Stomach (tissue), 9 donors: Measurements from ENCODE around the gene ZNF543. TPM values are rescaled to one million over a fixed set of nuclear protein-coding genes. Genes with fewer than 3 reads are reported as not detected.
"Not testable (repeated sequence)": the region's sequence is repeated elsewhere in the genome, so short reads cannot be mapped to it uniquely, and the experiment has no call there.

ENCODE experiments used
- DNase-seq, 2 donors: peaks; one replicate each; pipeline versions ENCODE4 v3.0.0 to v3.0.0-alpha.2; 2013 to 2019
- H3K27ac ChIP-seq, 5 donors: fragments of 200-600 bp in 4 of 5; sonication (generic) in 4 of 5; one replicate each; pipeline ENCODE4 v1.5.1; 2013 to 2019; ENCODE audit warnings: mild to moderate bottlenecking in 1 of 5, moderate library complexity in 1 of 5
- H3K27me3 ChIP-seq, 3 donors: fragments of 200-600 bp; sonication (generic); one replicate each; pipeline ENCODE4 v1.5.1; 2017 to 2019; ENCODE audit warnings: mixed run types in 1 of 3
- H3K36me3 ChIP-seq, 4 donors: fragments of 200-600 bp; sonication (generic); 1 replicate in 3 of 4; 2 replicates in 1 of 4; pipeline ENCODE4 v1.5.1; 2016 to 2019
- H3K4me1 ChIP-seq, 4 donors: fragments of 200-600 bp; sonication (generic); one replicate each; pipeline ENCODE4 v1.5.1; 2016 to 2019
- H3K4me3 ChIP-seq, 4 donors: fragments of 200-600 bp; sonication (generic) in 3 of 4; one replicate each; pipeline ENCODE4 v1.5.1; 2016 to 2019; ENCODE audit warnings: mild to moderate bottlenecking in 1 of 4
- H3K9me3 ChIP-seq, 4 donors: fragments of 200-600 bp; sonication (generic); one replicate each; pipeline ENCODE4 v1.5.1; 2016 to 2019
- CTCF ChIP-seq, 7 experiments: fragments of 450-650 bp in 4 of 7; fragments of 200-600 bp in 3 of 7; sonication (generic) in 3 of 7; IDR thresholded peaks; one replicate each; pipeline ENCODE4 v1.5.1; 2016 to 2019; ENCODE audit warnings: antibody characterized with exemption in 7 of 7, control low read depth in 2 of 7, mild to moderate bottlenecking in 1 of 7
- EP300 ChIP-seq: sonication (generic); formaldehyde crosslinking; IDR thresholded peaks from one replicate; pipeline ENCODE4 v1.6.1; 2017; ENCODE audit warnings: antibody characterized with exemption
- POLR2A ChIP-seq, 4 donors: fragments of 450-650 bp; IDR thresholded peaks; one replicate each; pipeline ENCODE4 v1.6.1; 2016; ENCODE audit warnings: antibody characterized with exemption in 4 of 4, control low read depth in 2 of 4, mild to moderate bottlenecking in 1 of 4, moderate library complexity in 1 of 4
- POLR2AphosphoS5 ChIP-seq, 3 donors: sonication (generic); formaldehyde crosslinking; IDR thresholded peaks; one replicate each; pipeline ENCODE4 v1.6.1; 2016; ENCODE audit warnings: antibody characterized with exemption in 3 of 3
- WGBS, 5 donors: extraction: QIAGEN DNeasy Blood & Tissue Kit in 3 of 5; methylation state at CpG; one replicate each; pipeline versions ENCODE4 v1.1.5 to v1.1.7; 2013 to 2018; 5-methylcytosine and 5-hydroxymethylcytosine counted together
- intact Hi-C: fragments of 100-400 bp; cut with DNase I; formaldehyde crosslinking; loops from one replicate; pipeline ENCODE4 v1.15.1; 2023; ENCODE audit warnings: low total_unique reads
- polyA plus RNA-seq, 3 donors: library from polyadenylated mRNA; stranded (reverse); fragments of 200-250 nt; gene quantifications; one replicate each; pipeline ENCODE4 v1.2.3, GENCODE V29; 2013
- total RNA-seq, 5 donors: library from RNA; depleted of rRNA; stranded (reverse); fragments of >200 nt; gene quantifications; one replicate each; pipeline versions ENCODE4 v1.1.0 to v1.2.3, GENCODE V29; 2014 to 2016
- donor health status: healthy with polysubstance abuse.
- donor health status: Bipolar disorder and iron deficiency.
- donor health status: healthy.

Gene ZNF543
- total and polyA plus RNA-seq, 8 donors, result 0.56 to 24.6 (median 2.9) TPM

GRCh38 chr19:57366776-57367175 lies 46.5 kb downstream of the ZNF543 start:
- H3K9me3 ChIP-seq, result peaks cover 8 to 40% (median 25%) of the 10 kb centered on the region in 4 donors
- WGBS, 5 donors, result 90 to 98% (median 97%) methylated on average over 2 of the region's 2 CpGs
- H3K4me3 ChIP-seq, result no peak overlapping the region
- H3K36me3 ChIP-seq, result peaks cover 4 to 27% (median 18%) of the 10 kb centered on the region in 4 donors
- no peaks in the 10 kb centered on the region for H3K27me3 ChIP-seq
- DNase-seq, result no peak
- TF ChIP-seq EP300, result no peak
- TF ChIP-seq POLR2A (IDR thresholded peaks at IDR 0.05), result no peak
- no peak for TF ChIP-seq POLR2AphosphoS5 (IDR thresholded peaks at IDR 0.05)
- TF ChIP-seq CTCF (IDR thresholded peaks at IDR 0.05), result no peak
- no peak overlapping the region for H3K27ac ChIP-seq
- H3K4me1 ChIP-seq, result peaks cover 4 to 20% (median 14%) of the 10 kb centered on the region in 4 donors
- intact Hi-C loops, result no loop called here

- peaks cover 22 to 84% (median 62%) of the 10 kb centered on the region in 4 donors for H3K9me3 ChIP-seq
- no peak for DNase-seq
- no peak overlapping the region for H3K4me3 ChIP-seq
- intact Hi-C loops, result no loop called here
- TF ChIP-seq POLR2A (IDR thresholded peaks at IDR 0.05) (no peak), CTCF (IDR thresholded peaks at IDR 0.05) (no peak), POLR2AphosphoS5 (IDR thresholded peaks at IDR 0.05) (no peak), EP300 (no peak)
- peaks cover 40 to 84% (median 75%) of the 10 kb centered on the region in 4 donors for H3K36me3 ChIP-seq
- H3K27ac ChIP-seq, result no peak overlapping the region
- no peaks in the 10 kb centered on the region for H3K27me3 ChIP-seq
- 94 to 98% (median 95%) methylated on average over 4 to 6 of the region's 6 CpGs for WGBS, 5 donors
- no peaks in the 10 kb centered on the region for H3K4me1 ChIP-seq
Measured at GRCh38 chr19:57374179-57374578, 53.9 kb downstream of the ZNF543 start.

- peaks cover 40 to 84% (median 75%) of the 10 kb centered on the region in 4 donors for H3K36me3 ChIP-seq
- H3K4me3 ChIP-seq, DNase-seq, H3K27ac ChIP-seq, intact Hi-C loops, H3K27me3 ChIP-seq, H3K4me1 ChIP-seq: not testable (repeated sequence)
- WGBS, 5 donors, result 94 to 97% (median 95%) methylated on average over 2 of the region's 2 CpGs
- H3K9me3 ChIP-seq, result peaks cover 22 to 88% (median 66%) of the 10 kb centered on the region in 4 donors
Measured at GRCh38 chr19:57374647-57375046, 54.4 kb downstream of the ZNF543 start.

GRCh38 chr19:57376151-57376550 lies 55.9 kb downstream of the ZNF543 start:
- DNase-seq, result no peak
- WGBS, 5 donors, result 93 to 96% (median 94%) methylated on average over 6 of the region's 6 CpGs
- Histone ChIP-seq H3K27ac (no peak overlapping the region), H3K27me3 (no peaks in the 10 kb centered on the region), H3K36me3 (peaks cover 40 to 79% (median 71%) of the 10 kb centered on the region in 4 donors), H3K4me3 (no peak overlapping the region), H3K9me3 (peaks cover 22 to 100% (median 76%) of the 10 kb centered on the region in 4 donors), H3K4me1 (no peaks in the 10 kb centered on the region)
- intact Hi-C loops, result no loop called here
- TF ChIP-seq POLR2A (IDR thresholded peaks at IDR 0.05), result no peak
- no peak for TF ChIP-seq EP300
- no peak for TF ChIP-seq CTCF (IDR thresholded peaks at IDR 0.05)
- TF ChIP-seq POLR2AphosphoS5 (IDR thresholded peaks at IDR 0.05), result no peak

- intact Hi-C loops, result no loop called here
- H3K27me3 ChIP-seq, result no peaks in the 10 kb centered on the region
- no peak for TF ChIP-seq POLR2A (IDR thresholded peaks at IDR 0.05)
- TF ChIP-seq CTCF (IDR thresholded peaks at IDR 0.05), result no peak
- TF ChIP-seq POLR2AphosphoS5 (IDR thresholded peaks at IDR 0.05), result no peak
- no peak for TF ChIP-seq EP300
- WGBS, 5 donors, result 87 to 98% (median 93%) methylated on average over 3 of the region's 3 CpGs
- peaks cover 29 to 64% (median 57%) of the 10 kb centered on the region in 4 donors for H3K36me3 ChIP-seq
- H3K4me3 ChIP-seq, result no peak overlapping the region
- H3K9me3 ChIP-seq, result peaks cover 22 to 95% (median 70%) of the 10 kb centered on the region in 4 donors
- H3K27ac ChIP-seq, result no peak overlapping the region
- no peaks in the 10 kb centered on the region for H3K4me1 ChIP-seq
- DNase-seq, result no peak
Measured at GRCh38 chr19:57377498-57378146, 57.4 kb downstream of the ZNF543 start.
